ENCODE results near the gene TTBK1. TPM values are rescaled to one million over a fixed set of nuclear protein-coding genes. Genes with fewer than 3 reads are reported as not detected.

TTBK1 gene
- total RNA-seq, 4 donors from 2014 or later: not detected

DNA sequence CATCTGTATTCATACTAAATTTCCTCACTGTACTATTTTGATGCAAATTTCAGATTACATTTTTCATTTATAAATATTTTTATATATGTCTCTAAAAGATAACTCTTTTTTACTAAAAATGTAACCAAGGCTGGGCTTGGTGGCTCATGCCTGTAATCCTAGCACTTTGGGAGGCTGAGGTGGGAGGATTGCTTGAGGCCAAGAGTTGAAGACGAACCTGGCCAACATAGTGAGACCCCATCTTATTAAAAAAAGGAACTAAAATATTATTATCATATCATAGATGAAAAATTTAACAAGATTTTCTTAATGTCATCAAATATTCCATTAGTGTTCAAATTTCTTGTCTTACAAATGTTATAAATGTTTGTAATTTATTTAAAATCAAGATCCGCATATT, 7.4 kb upstream of the TTBK1 start:
- no peak for TF ChIP-seq CTCF (IDR thresholded peaks at IDR 0.05; ENCODE audit: low read depth)

- no peak for TF ChIP-seq CTCF (IDR thresholded peaks at IDR 0.05; ENCODE audit: low read depth)
These were observed 4.2 kb upstream of the TTBK1 start for GRCh38 chr6:43239054-43239453.

DNA sequence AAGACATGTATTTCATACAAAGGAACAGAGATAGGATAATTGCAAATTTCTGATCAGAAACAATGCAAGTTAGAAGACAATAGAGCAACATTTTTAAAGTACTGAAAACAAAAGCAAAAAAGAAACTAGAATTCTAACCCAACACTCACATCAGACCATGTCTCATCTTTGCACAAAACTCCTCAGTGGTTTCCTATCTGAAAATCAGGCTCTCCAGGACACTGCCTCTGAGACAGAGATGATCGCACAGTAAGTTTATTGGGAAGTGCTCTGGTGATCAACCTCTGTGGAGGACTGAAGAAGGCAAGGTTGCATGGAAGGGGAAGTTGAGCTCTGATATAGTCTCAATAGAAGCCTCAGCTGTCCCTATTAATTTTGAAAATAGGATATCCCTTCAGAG, 2.3 kb upstream of the TTBK1 start:
- TF ChIP-seq CTCF (IDR thresholded peaks at IDR 0.05; ENCODE audit: low read depth): no peak

DNA sequence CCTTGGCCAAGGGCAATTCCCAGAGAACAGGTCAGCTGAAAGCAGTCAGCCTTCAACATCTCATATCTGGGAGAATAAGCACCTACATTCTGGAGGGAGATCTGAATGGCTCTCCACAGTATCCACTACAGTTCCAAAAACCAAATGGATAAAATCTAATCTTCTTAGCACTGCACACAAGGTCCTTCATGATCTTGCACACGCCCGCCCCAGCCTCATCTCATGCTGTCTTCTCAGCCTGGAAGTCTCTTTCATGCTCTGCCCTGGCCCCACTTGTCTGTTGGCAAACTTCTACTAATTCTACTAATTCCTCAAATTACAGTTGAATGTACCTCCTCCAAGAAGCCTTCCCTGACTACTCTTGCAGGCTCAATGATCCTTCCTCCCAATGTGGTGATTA, 1.8 kb upstream of the TTBK1 start:
- TF ChIP-seq CTCF (IDR thresholded peaks at IDR 0.05; ENCODE audit: low read depth): no peak

DNA sequence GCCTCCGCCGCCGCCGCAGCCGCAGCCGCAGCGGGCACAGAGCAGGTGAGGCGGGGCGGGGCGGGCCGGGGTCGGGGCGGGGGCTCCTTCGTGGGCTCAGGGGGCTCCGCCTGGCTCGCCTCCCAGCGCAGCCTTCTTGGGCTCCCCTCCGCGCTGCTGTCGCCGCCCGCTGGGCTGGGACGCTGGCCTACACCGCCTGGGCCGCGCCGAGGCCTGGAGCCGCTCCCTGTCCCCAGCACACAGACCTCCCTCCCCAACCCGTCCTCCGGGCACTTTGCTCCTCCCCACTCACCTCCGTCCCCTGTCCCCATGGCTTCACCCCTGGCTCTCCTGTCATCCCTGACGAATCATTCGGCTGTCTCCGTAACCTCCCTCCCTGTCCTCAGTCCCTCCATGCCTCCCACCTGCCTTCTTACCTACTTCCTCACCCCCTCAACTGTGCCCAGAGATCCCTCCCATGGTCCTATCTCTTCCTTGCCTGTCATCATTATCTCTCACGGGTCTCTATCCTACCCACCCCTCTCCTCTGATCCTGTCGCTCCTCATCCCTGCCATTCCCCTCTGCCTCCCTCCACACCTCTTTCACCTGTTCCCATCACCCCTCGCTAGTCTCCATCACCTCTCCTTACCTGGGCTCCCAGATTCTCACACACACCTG, 512 bp downstream of the TTBK1 start:
- no peak for TF ChIP-seq CTCF (IDR thresholded peaks at IDR 0.05; ENCODE audit: low read depth)

- TF ChIP-seq CTCF (IDR thresholded peaks at IDR 0.05; ENCODE audit: low read depth): no peak
These were observed 3.2 kb downstream of the TTBK1 start for GRCh38 chr6:43246301-43247113.

- no peak for TF ChIP-seq CTCF (IDR thresholded peaks at IDR 0.05; ENCODE audit: low read depth)
These were observed 4.1 kb downstream of the TTBK1 start for GRCh38 chr6:43247114-43247999.
